Ishikawa (cell line): ENCODE measurements around the gene SRSF10.
A peak's percentile ranks its signal among the peaks of the same experiment; 100 is the strongest.

ENCODE experiments used
- CEBPB ChIP-seq: IDR thresholded peaks from 2 replicates; pipeline ENCODE4 v1.6.1; 2012
- EGR1 ChIP-seq: IDR thresholded peaks from 2 replicates; pipeline ENCODE4 v1.6.1; 2012
- EP300 ChIP-seq: IDR thresholded peaks from 2 replicates; pipeline ENCODE4 v1.6.1; 2012; ENCODE audit warnings: borderline replicate concordance
- FOXM1 ChIP-seq: IDR thresholded peaks from 2 replicates; pipeline ENCODE4 v1.6.1; 2012; ENCODE audit warnings: low read depth, borderline replicate concordance
- NFIC ChIP-seq: IDR thresholded peaks from 2 replicates; pipeline ENCODE4 v1.6.1; 2012
- RAD21 ChIP-seq: IDR thresholded peaks from 2 replicates; pipeline ENCODE4 v1.6.1; 2012; ENCODE audit warnings: low read depth
- REST ChIP-seq: IDR thresholded peaks from 2 replicates; pipeline ENCODE4 v1.6.1; 2012; ENCODE audit warnings: low read depth, mild to moderate bottlenecking
- YY1 ChIP-seq: IDR thresholded peaks from 2 replicates; pipeline ENCODE4 v1.6.1; 2012; ENCODE audit warnings: low read depth

GRCh38 chr1:23979881-23980727 lies at the start of gene SRSF10:
- TF ChIP-seq YY1 (peak; percentile 86), REST (no peak), FOXM1 (0 out of 2 replicates have a peak, but pooled peaks have one; percentile 44), RAD21 (no peak), EP300 (no peak), CEBPB (no peak), NFIC (peak; percentile 10; the same call in 1 of the 2 replicates), EGR1 (peak; percentile 73)
